Measurements from ENCODE around the gene LIN37.

GRCh38 chr19:35781650-35782049 is 33.3 kb downstream of the LIN37 start:
- no peak for TF ChIP-seq TAF1 (IDR thresholded peaks at IDR 0.05; ENCODE audit: low read depth, low read length)
- no peak for TF ChIP-seq POLR2A (IDR thresholded peaks at IDR 0.05; ENCODE audit: low read depth, low read length)
- no peak for TF ChIP-seq SPI1 (IDR thresholded peaks at IDR 0.05; ENCODE audit: low read depth, low read length)
